ENCODE data around the gene NME7. TPM values are rescaled to one million over a fixed set of nuclear protein-coding genes. Genes with fewer than 3 reads are reported as not detected.

The NME7 gene
- total RNA-seq, 1 experiment from 2014 or later = 30.3 TPM

DNA sequence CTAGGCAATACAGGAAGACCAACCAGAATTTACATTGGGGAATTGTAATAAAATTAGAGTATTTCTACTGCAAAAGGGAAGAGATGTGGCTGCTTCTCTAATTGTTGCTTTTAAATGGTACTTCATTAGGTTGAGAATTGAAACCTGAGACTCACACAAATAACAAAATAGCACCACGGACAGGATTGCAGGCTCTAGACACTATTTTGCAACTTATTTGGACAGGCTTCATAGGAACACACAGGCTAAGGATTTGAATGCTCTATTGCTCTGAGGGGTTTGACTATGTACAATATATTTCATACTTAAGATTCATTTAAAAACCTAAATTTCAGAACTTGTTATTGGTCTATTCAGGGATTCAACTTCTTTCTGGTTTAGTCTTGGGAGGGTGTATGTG lies 181.5 kb downstream of the NME7 start:
- Histone ChIP-seq H3K4me1 (ENCODE audit: control insufficient read depth, insufficient read depth, low read length) (no peaks in the 10 kb centered on the region), H3K4me3 (ENCODE audit: low read depth in 2 of 2, low read length in 2 of 2) (no peak overlapping the region), H3K27me3 (ENCODE audit: control insufficient read depth, insufficient read depth, low read length) (no peaks in the 10 kb centered on the region), H3K9me3 (ENCODE audit: control insufficient read depth, insufficient read depth, low read depth, low read length) (no peaks in the 10 kb centered on the region), H3K27ac (ENCODE audit: low read length) (no peak overlapping the region), H3K36me3 (ENCODE audit: control insufficient read depth, insufficient read depth, low read length) (no peaks in the 10 kb centered on the region)
- no peak for ATAC-seq
- in situ Hi-C loops (cut with HindIII; ENCODE audit: low pct_unique_long_range_greater_than_20kb, low sequenced_read_pairs) (no loop called here), intact Hi-C loops (cut with micrococcal nuclease; ENCODE audit: unreplicated experiment) (no loop called here)
- no TSS peak for BruUV-seq (replicated peaks)
- TF ChIP-seq, protein P1, sequence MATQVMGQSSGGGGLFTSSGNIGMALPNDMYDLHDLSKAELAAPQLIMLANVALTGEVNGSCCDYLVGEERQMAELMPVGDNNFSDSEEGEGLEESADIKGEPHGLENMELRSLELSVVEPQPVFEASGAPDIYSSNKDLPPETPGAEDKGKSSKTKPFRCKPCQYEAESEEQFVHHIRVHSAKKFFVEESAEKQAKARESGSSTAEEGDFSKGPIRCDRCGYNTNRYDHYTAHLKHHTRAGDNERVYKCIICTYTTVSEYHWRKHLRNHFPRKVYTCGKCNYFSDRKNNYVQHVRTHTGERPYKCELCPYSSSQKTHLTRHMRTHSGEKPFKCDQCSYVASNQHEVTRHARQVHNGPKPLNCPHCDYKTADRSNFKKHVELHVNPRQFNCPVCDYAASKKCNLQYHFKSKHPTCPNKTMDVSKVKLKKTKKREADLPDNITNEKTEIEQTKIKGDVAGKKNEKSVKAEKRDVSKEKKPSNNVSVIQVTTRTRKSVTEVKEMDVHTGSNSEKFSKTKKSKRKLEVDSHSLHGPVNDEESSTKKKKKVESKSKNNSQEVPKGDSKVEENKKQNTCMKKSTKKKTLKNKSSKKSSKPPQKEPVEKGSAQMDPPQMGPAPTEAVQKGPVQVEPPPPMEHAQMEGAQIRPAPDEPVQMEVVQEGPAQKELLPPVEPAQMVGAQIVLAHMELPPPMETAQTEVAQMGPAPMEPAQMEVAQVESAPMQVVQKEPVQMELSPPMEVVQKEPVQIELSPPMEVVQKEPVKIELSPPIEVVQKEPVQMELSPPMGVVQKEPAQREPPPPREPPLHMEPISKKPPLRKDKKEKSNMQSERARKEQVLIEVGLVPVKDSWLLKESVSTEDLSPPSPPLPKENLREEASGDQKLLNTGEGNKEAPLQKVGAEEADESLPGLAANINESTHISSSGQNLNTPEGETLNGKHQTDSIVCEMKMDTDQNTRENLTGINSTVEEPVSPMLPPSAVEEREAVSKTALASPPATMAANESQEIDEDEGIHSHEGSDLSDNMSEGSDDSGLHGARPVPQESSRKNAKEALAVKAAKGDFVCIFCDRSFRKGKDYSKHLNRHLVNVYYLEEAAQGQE (IDR thresholded peaks at IDR 0.05; ENCODE audit: insufficient read depth in 1 of 2, low read depth in 2 of 2, low read length in 1 of 2) = no peak
- TF ChIP-seq, protein P2, sequence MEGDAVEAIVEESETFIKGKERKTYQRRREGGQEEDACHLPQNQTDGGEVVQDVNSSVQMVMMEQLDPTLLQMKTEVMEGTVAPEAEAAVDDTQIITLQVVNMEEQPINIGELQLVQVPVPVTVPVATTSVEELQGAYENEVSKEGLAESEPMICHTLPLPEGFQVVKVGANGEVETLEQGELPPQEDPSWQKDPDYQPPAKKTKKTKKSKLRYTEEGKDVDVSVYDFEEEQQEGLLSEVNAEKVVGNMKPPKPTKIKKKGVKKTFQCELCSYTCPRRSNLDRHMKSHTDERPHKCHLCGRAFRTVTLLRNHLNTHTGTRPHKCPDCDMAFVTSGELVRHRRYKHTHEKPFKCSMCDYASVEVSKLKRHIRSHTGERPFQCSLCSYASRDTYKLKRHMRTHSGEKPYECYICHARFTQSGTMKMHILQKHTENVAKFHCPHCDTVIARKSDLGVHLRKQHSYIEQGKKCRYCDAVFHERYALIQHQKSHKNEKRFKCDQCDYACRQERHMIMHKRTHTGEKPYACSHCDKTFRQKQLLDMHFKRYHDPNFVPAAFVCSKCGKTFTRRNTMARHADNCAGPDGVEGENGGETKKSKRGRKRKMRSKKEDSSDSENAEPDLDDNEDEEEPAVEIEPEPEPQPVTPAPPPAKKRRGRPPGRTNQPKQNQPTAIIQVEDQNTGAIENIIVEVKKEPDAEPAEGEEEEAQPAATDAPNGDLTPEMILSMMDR (IDR thresholded peaks at IDR 0.05) = no peak
- TF ChIP-seq SIN3A (IDR thresholded peaks at IDR 0.05; ENCODE audit: borderline replicate concordance, insufficient read depth, low read depth, low read length) = no peak
- CTCF ChIA-PET = no interaction called here
- POLR2A ChIA-PET = no interaction called here
- DNase-seq (ENCODE audit: low read depth, low spot score) = no peak

DNA sequence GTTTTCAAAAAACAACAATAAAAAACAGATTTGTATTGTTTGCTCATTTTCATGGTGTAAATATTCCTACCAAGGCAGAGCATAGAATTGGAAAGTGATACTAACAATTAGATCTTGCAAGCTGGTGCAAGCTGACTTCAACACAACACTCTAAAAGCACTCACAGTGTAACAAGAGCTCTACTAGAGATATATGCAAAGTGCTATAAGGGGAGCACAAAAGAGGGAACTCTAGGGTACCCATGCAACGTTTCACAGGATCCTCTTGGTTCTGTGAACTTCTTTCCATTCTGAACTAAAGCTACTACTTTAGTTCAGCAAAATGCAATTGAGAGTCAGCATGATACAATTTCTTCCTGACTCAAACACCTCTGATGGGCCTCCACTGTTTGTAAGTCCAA lies 182.8 kb downstream of the NME7 start:
- no peak overlapping the region for H3K27ac ChIP-seq (ENCODE audit: low read length)
- no TSS peak for BruUV-seq (replicated peaks)
- no peaks in the 10 kb centered on the region for H3K4me1 ChIP-seq (ENCODE audit: control insufficient read depth, insufficient read depth, low read length)
- no peak overlapping the region for H3K4me3 ChIP-seq (ENCODE audit: low read depth in 2 of 2, low read length in 2 of 2)
- CTCF ChIA-PET = no interaction called here
- POLR2A ChIA-PET = no interaction called here
- ATAC-seq (no peak), DNase-seq (ENCODE audit: low read depth, low spot score) (no peak)
- no peaks in the 10 kb centered on the region for H3K27me3 ChIP-seq (ENCODE audit: control insufficient read depth, insufficient read depth, low read length)
- in situ Hi-C loops (cut with HindIII; ENCODE audit: low pct_unique_long_range_greater_than_20kb, low sequenced_read_pairs) = no loop called here
- intact Hi-C loops (cut with micrococcal nuclease; ENCODE audit: unreplicated experiment) = no loop called here
- no peaks in the 10 kb centered on the region for H3K36me3 ChIP-seq (ENCODE audit: control insufficient read depth, insufficient read depth, low read length)
- no peak for TF ChIP-seq SIN3A (IDR thresholded peaks at IDR 0.05; ENCODE audit: borderline replicate concordance, insufficient read depth, low read depth, low read length)
- no peak for TF ChIP-seq POLR2AphosphoS5 (IDR thresholded peaks at IDR 0.05; ENCODE audit: low read depth, low read length)
- TF ChIP-seq, protein P2 (IDR thresholded peaks at IDR 0.05) = no peak
- TF ChIP-seq, protein P1 (IDR thresholded peaks at IDR 0.05; ENCODE audit: insufficient read depth in 1 of 2, low read depth in 2 of 2, low read length in 1 of 2) = no peak
- no peak for TF ChIP-seq TCF7L2 (IDR thresholded peaks at IDR 0.05; ENCODE audit: low read depth, low read length)
- H3K9me3 ChIP-seq (ENCODE audit: control insufficient read depth, insufficient read depth, low read depth, low read length) = no peaks in the 10 kb centered on the region
